ENCODE measurements around the gene ERICH3.

DNA sequence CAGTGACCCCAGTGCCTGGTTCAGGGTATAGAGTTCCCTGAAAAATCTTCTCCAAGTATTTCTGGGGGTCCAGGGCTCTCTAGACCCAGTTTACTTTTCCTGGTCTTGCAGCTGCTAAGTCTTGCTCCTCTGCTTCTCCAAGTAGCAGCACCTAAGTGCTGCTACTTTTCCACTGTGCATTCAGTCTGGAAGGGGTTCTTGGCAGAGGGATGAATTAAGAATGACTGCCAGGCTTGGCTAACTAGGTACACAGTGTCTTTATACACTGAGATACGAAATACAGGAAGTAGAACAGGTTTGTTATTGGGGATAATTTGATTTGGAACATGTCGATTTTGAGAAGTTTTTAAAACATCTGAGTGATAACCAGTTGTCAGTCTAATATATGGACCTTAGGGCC, 24.2 kb upstream of the ERICH3 start:
- TF ChIP-seq, protein P1, sequence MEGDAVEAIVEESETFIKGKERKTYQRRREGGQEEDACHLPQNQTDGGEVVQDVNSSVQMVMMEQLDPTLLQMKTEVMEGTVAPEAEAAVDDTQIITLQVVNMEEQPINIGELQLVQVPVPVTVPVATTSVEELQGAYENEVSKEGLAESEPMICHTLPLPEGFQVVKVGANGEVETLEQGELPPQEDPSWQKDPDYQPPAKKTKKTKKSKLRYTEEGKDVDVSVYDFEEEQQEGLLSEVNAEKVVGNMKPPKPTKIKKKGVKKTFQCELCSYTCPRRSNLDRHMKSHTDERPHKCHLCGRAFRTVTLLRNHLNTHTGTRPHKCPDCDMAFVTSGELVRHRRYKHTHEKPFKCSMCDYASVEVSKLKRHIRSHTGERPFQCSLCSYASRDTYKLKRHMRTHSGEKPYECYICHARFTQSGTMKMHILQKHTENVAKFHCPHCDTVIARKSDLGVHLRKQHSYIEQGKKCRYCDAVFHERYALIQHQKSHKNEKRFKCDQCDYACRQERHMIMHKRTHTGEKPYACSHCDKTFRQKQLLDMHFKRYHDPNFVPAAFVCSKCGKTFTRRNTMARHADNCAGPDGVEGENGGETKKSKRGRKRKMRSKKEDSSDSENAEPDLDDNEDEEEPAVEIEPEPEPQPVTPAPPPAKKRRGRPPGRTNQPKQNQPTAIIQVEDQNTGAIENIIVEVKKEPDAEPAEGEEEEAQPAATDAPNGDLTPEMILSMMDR (IDR thresholded peaks at IDR 0.05), result no peak
- TF ChIP-seq EP300 (IDR thresholded peaks at IDR 0.05) (no peak), POLR2A (IDR thresholded peaks at IDR 0.05) (no peak)
